BJ (cell line): ENCODE data around the gene CPB1. TPM values are rescaled to one million over a fixed set of nuclear protein-coding genes. Genes with fewer than 3 reads are reported as not detected.

ENCODE experiments used
- CTCF ChIA-PET: fragments of 350-600 bp; formaldehyde crosslinking; extraction: SDS; loops from one replicate; lab custom pipeline; 2021; ENCODE audit warnings: antibody characterized with exemption, inconsistent platforms; lab: Yijun Ruan, JAX
- POLR2A ChIA-PET: fragments of 300-600 bp; sonication (Branson Sonifier 250); formaldehyde crosslinking; extraction: SDS; loops from one replicate; lab custom pipeline; 2021; ENCODE audit warnings: antibody characterized with exemption; lab: Charles Lee
- DNase-seq: peaks from one replicate; pipeline ENCODE4 v3.0.0-alpha.2; 2011; ENCODE audit warnings: low read depth
- H3K27me3 ChIP-seq: 2 replicates; pipeline ENCODE4 v1.6.0; 2011; ENCODE audit warnings: low read length; ENCODE audit not compliant: control insufficient read depth, insufficient read depth
- H3K36me3 ChIP-seq: 2 replicates; pipeline ENCODE4 v1.5.1; 2011; ENCODE audit warnings: low read length; ENCODE audit not compliant: control insufficient read depth, insufficient read depth
- H3K4me3 ChIP-seq: 2 replicates; pipeline ENCODE4 v1.5.1; 2011; ENCODE audit warnings: low read depth, mild to moderate bottlenecking, control low read depth, low read length
- CTCF ChIP-seq: IDR thresholded peaks from 2 replicates; pipeline ENCODE4 v1.5.1; 2011; ENCODE audit warnings: low read depth, mild to moderate bottlenecking, control low read depth, inconsistent platforms, low read length, moderate library complexity; ENCODE audit not compliant: insufficient read depth
- polyA plus RNA-seq: library from polyadenylated mRNA; depleted of rRNA; stranded (reverse); fragments of >200 nt; gene quantifications from 2 replicates; pipeline ENCODE4 v1.2.3, GENCODE V29; 2011

CPB1 gene
- polyA plus RNA-seq, 1 experiment = not detected

- no peak for TF ChIP-seq CTCF
- Histone ChIP-seq H3K27me3 (no peaks in the 10 kb centered on the region; the same call in 1 of the 2 replicates), H3K4me3 (no peak within 1 kb of the TSS), H3K36me3 (no peaks in the 10 kb centered on the region)
- ChIA-PET CTCF (interaction anchor here (0.6 to 10.3 kb wide), 2 partner anchors 16 to 80 kb away, joined by 3 to 238 read pairs; no protein-coding TSS in a partner anchor), POLR2A (no interaction called here)
- no peak for DNase-seq
These were observed 37.4 kb downstream of the CPB1 start, which contains the start of gene CPA3 for GRCh38 chr3:148865049-148865448. Gene CPA3 (plus strand): TSS chr3:148865296. CDS start chr3:148865308, 12 bp downstream.

DNA sequence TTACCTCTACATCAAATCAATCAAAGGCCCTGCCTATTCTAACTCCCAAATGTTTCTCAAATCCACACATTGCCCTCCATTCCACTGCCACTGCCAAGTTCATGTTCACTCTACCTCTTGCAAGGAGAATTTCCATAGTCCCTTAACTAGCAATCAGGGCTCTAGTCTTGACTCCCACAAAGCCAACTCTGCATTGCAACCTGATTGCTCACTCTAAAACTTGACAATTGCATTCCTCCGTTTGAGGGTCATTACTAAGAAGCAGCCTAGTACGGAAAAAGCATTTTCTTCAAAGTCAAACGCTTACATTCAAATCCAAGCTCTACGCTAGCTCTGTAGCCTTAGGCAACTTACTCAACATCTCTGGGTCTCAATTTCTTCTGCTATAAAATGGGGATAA is 38.6 kb downstream of the CPB1 start:
- Histone ChIP-seq H3K36me3 (no peaks in the 10 kb centered on the region), H3K27me3 (no peaks in the 10 kb centered on the region), H3K4me3 (no peak overlapping the region)
- no peak for DNase-seq
- CTCF ChIA-PET = interaction anchor here (0.6 to 10.3 kb wide), 4 partner anchors 10 to 402 kb away, joined by 3 to 238 read pairs (median 4); no protein-coding TSS in a partner anchor
- POLR2A ChIA-PET = no interaction called here
- no peak for TF ChIP-seq CTCF

DNA sequence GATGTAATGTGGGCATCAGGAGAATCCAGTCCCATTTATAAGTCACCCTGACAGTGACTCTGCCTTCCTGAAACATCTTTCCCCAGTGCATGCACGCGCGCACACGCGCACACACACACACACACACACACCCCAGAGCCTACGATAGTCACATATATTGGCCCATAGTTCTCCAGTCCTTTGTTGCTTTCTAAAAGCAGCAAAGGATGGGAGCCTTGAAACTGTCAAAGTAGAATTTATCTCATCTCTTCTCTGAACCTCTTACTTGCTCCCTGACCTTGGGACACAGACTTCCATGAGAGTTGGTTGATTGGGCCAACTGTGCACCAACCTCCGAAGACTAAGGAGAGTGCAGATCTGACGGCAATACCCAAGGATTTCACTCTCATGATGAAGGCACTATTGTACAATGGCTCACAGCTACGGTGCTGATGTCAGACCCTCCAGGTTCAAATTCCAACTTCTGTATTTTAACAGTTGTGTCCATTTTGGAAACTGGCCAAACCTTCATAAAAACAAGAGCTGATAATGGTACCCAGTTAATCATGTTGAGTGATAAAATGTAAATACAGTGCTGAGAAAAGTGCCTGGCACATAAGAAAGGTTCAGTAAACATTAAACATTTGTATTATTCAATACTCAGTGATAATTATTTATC is 45.8 kb downstream of the CPB1 start:
- TF ChIP-seq CTCF = no peak
- POLR2A ChIA-PET = no interaction called here
- CTCF ChIA-PET = interaction anchor here (0.9 to 1.2 kb wide), 4 partner anchors 11 to 72 kb away, joined by 3 to 4 read pairs (median 4); no protein-coding TSS in a partner anchor

GRCh38 chr3:148873977-148874376 is 46.4 kb downstream of the CPB1 start:
- no peaks in the 10 kb centered on the region for H3K36me3 ChIP-seq
- no peak overlapping the region for H3K4me3 ChIP-seq
- DNase-seq = no peak
- no peaks in the 10 kb centered on the region for H3K27me3 ChIP-seq
- POLR2A ChIA-PET = no interaction called here
- CTCF ChIA-PET = interaction anchor here (0.8 to 1.2 kb wide), 5 partner anchors 11 to 83 kb away, joined by 3 to 5 read pairs (median 4); no protein-coding TSS in a partner anchor
- no peak for TF ChIP-seq CTCF

More for the DNA sequence above, 45.8 kb downstream of the CPB1 start:
- no peaks in the 10 kb centered on the region for H3K27me3 ChIP-seq
- H3K4me3 ChIP-seq = no peak overlapping the region
- H3K36me3 ChIP-seq = no peaks in the 10 kb centered on the region
- DNase-seq = no peak

DNA sequence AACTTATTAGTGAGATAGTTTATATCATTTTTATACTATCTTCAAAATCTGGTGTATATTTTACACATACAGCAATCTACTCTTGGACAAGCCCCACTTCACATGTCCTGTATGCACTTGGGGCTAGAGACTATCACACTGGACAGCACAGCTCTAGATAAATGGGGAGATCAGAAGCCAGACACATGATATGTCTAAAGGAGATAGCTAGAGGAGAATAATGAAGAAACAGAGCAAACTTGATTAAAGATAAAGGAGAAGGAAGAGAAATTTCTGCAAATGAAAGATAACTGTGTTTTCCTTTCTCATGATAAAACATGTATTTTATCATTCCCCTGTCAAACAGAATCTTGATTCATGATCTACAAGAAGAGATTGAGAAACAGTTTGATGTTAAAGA is 50.5 kb downstream of the CPB1 start:
- no peaks in the 10 kb centered on the region for H3K27me3 ChIP-seq
- CTCF ChIA-PET = no interaction called here
- POLR2A ChIA-PET = no interaction called here
- H3K4me3 ChIP-seq = no peak overlapping the region
- no peak for TF ChIP-seq CTCF
- H3K36me3 ChIP-seq = no peaks in the 10 kb centered on the region
- no peak for DNase-seq
